Measurements from ENCODE around the gene ADAM17. TPM values are rescaled to one million over a fixed set of nuclear protein-coding genes. Genes with fewer than 3 reads are reported as not detected.

ADAM17 gene
- total and polyA plus RNA-seq, 10 donors = 9.4 to 54.0 (median 32.5) TPM

- Histone ChIP-seq H3K4me3 (no peak overlapping the region), H3K27ac (no peak overlapping the region), H3K9me3 (no peaks in the 10 kb centered on the region), H3K36me3 (peaks cover 0 to 100% (median 56%) of the 10 kb centered on the region in 6 donors), H3K4me1 (no peaks in the 10 kb centered on the region), H3K27me3 (replicated peaks in 1 of 7) (no peaks in the 10 kb centered on the region)
- WGBS, 5 donors = 92 to 98% (median 95%) methylated on average over 2 of the region's 2 CpGs
- no peak for DNase-seq
- intact Hi-C loops (cut with DNase I; ENCODE audit: low total_unique reads) = no loop called here
- TF ChIP-seq CTCF (IDR thresholded peaks at IDR 0.05 in 8 of 11, conservative IDR thresholded peaks at IDR 0.05 in 3 of 11) (no peak), POLR2AphosphoS5 (IDR thresholded peaks at IDR 0.05) (no peak), POLR2A (IDR thresholded peaks at IDR 0.05) (no peak)
These were observed 30.4 kb downstream of the ADAM17 start for GRCh38 chr2:9525266-9525665.

GRCh38 chr2:9524291-9524690 lies 31.3 kb downstream of the ADAM17 start:
- no peak for DNase-seq
- Histone ChIP-seq H3K4me3 (no peak overlapping the region), H3K36me3 (peaks cover 0 to 100% (median 63%) of the 10 kb centered on the region in 6 donors), H3K27me3 (replicated peaks in 1 of 7) (no peaks in the 10 kb centered on the region), H3K9me3 (no peaks in the 10 kb centered on the region), H3K27ac (no peak overlapping the region), H3K4me1 (no peaks in the 10 kb centered on the region)
- no peak for TF ChIP-seq POLR2AphosphoS5 (IDR thresholded peaks at IDR 0.05)
- no peak for TF ChIP-seq CTCF (IDR thresholded peaks at IDR 0.05 in 8 of 11, conservative IDR thresholded peaks at IDR 0.05 in 3 of 11)
- TF ChIP-seq POLR2A (IDR thresholded peaks at IDR 0.05) = no peak
- 92 to 99% (median 95%) methylated on average over 8 of the region's 8 CpGs for WGBS, 5 donors
- intact Hi-C loops (cut with DNase I; ENCODE audit: low total_unique reads) = no loop called here

DNA sequence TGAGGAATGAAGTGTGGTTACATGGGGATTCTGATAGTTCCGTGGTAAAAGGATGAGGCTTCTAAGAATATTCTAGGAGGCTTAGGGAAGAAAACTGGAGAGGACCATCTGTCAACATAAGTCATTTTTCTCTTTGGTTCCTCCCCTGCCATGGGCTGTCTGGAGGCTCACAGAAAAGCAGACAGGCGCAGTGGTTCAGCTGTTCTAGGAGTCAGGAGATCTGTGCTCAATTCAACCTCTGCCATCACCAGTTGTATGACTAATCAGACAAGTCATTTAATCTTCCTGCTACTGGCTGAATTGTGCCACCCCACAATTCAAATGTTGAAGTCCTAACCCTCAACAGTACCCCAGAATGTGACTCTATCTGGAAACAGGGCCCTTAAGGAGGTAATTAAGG lies 36.4 kb downstream of the ADAM17 start:
- intact Hi-C loops (cut with DNase I; ENCODE audit: low total_unique reads) = no loop called here
- no peak for TF ChIP-seq POLR2A (IDR thresholded peaks at IDR 0.05)
- TF ChIP-seq POLR2AphosphoS5 (IDR thresholded peaks at IDR 0.05) = no peak
- no peak for TF ChIP-seq CTCF (IDR thresholded peaks at IDR 0.05 in 8 of 11, conservative IDR thresholded peaks at IDR 0.05 in 3 of 11)
- H3K9me3 ChIP-seq = no peaks in the 10 kb centered on the region
- H3K4me3 ChIP-seq = no peak overlapping the region
- H3K4me1 ChIP-seq = no peaks in the 10 kb centered on the region
- no peak for DNase-seq
- no peak overlapping the region for H3K27ac ChIP-seq
- H3K36me3 ChIP-seq = peaks cover 0 to 99% (median 62%) of the 10 kb centered on the region in 6 donors
- 90 to 99% (median 97%) methylated on average over 2 of the region's 2 CpGs for WGBS, 5 donors
- H3K27me3 ChIP-seq (replicated peaks in 1 of 7) = no peaks in the 10 kb centered on the region

- peaks cover 0 to 99% (median 59%) of the 10 kb centered on the region in 6 donors for H3K36me3 ChIP-seq
- no peaks in the 10 kb centered on the region for H3K27me3 ChIP-seq (replicated peaks in 1 of 7)
- no peaks in the 10 kb centered on the region for H3K9me3 ChIP-seq
- no peak for DNase-seq
- H3K27ac ChIP-seq = no peak overlapping the region
- no peak overlapping the region for H3K4me3 ChIP-seq
- intact Hi-C loops (cut with DNase I; ENCODE audit: low total_unique reads) = no loop called here
- no peaks in the 10 kb centered on the region for H3K4me1 ChIP-seq
- no peak for TF ChIP-seq CTCF (IDR thresholded peaks at IDR 0.05 in 8 of 11, conservative IDR thresholded peaks at IDR 0.05 in 3 of 11)
- TF ChIP-seq POLR2AphosphoS5 (IDR thresholded peaks at IDR 0.05) = no peak
- no peak for TF ChIP-seq POLR2A (IDR thresholded peaks at IDR 0.05)
- 93 to 97% (median 95%) methylated on average over 7 of the region's 7 CpGs for WGBS, 5 donors
These were observed 36.9 kb downstream of the ADAM17 start for GRCh38 chr2:9518780-9519179.

All from spleen (tissue), 11 donors.